Thoracic aorta endothelial cell (primary cell): ENCODE results near the gene BNIP3. TPM values are rescaled to one million over a fixed set of nuclear protein-coding genes. Genes with fewer than 3 reads are reported as not detected.

Source experiments
- total RNA-seq: library from RNA; depleted of rRNA; stranded (reverse); fragments of >200 nt; gene quantifications from 2 replicates; pipeline ENCODE4 v1.2.3, GENCODE V29; 2012

Gene BNIP3
- total RNA-seq: 132 and 138 TPM in 2 replicates

DNA sequence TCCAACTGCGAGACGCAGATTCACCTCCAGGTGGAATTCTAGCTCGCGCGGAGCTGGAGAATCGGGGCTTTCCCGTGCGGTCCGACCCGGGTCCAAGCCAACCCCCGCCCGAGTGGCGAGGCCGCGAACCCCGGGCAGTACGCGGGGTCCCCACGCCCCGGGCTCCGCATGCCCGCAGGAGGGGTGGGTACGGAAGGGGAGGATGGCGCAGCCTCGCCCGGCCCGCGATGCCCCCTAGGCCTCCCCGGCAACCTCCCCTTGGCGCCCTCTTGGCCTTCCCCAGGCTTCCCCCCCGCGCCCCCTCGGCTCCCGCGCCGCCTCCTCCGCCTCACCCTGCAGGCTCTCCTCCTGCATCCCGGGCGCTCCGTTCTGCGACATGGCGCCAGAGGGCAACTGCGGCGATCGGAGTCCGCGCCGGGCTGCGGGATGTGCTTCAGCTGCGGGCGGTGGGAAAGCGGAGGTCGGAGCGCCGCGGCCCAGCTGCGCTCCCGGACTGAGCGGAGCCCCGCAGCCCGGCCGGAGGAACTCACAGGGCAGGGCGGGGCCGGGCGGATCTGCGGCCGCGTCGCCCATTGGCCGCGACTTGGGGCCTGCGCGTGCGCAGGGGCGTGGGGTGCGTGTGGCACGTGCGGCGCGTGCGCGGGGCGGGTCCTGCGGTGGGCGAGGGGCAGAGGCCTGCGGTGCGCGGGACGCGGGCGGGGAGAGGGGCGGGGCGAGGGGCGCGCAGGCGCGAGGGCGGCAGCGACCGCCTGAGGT, at the start of gene BNIP3:
TSS of gene BNIP3 (minus strand) at position 495 of the 756 bp plus-strand sequence. CDS start at position 378, 117 bp downstream.

Other genes with a start within 250 kb of the BNIP3 start
- gene PPP2R2D, start 80.9 kb downstream of the BNIP3 start, total RNA-seq: 31.7 and 37.9 TPM in 2 replicates
- under 0.01 TPM in 2 replicates for gene JAKMIP3, start 84.0 kb upstream of the BNIP3 start, total RNA-seq
- 11.4 and 12.0 TPM in 2 replicates for gene DPYSL4, start 205.0 kb upstream of the BNIP3 start, total RNA-seq